GM21723 (cell line): ENCODE results near the gene SCML1.

Experiments used
- ATAC-seq: cut with Tn5 transposase; IDR thresholded peaks from one replicate; pipeline ENCODE4 v1.9.1; 2021; ENCODE audit warnings: mild to moderate bottlenecking, moderate library complexity; ENCODE audit not compliant: unreplicated experiment

Gene SCML1

GRCh38 chrX:17788956-17789562, 51.8 kb downstream of the SCML1 start:
- ATAC-seq = no peak

GRCh38 chrX:17792826-17793225, 55.5 kb downstream of the SCML1 start:
- no peak for ATAC-seq

- ATAC-seq = no peak
Measured at GRCh38 chrX:17798921-17799320, 61.6 kb downstream of the SCML1 start.

- no peak for ATAC-seq
Measured at GRCh38 chrX:17801431-17801830, 64.1 kb downstream of the SCML1 start.

GRCh38 chrX:17802756-17803155, 65.5 kb downstream of the SCML1 start:
- ATAC-seq = no peak

GRCh38 chrX:17803449-17803848, 66.2 kb downstream of the SCML1 start:
- no peak for ATAC-seq
